ENCODE results near the gene TREH.

DNA sequence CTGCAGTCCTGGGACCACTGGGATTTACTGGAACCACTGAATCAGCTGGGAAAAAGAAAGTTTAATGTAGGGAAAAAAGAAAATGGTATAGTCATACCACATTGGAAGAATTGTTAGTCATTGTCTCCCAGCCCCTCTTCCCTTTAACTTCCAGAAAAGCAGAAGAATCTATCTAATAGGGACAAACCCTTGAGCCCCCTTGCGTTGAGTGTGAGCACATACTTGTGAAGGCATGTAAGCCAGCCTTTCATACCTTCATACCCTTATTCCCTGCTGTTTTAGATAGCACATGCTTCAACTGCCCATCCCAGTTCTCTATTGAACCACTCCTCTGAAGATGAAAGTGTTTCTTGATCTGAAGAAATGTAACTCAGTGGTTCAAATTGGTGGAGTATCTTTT lies 6.6 kb downstream of the TREH start:
- TF ChIP-seq LEF1 (IDR thresholded peaks at IDR 0.05; ENCODE audit: borderline replicate concordance) (no peak), NFRKB (IDR thresholded peaks at IDR 0.05) (no peak), ZNF384 (IDR thresholded peaks at IDR 0.05) (no peak), TARDBP (IDR thresholded peaks at IDR 0.05) (no peak)

All from HEK293T (cell line).